Fibroblast of the aortic adventitia (primary cell): ENCODE measurements around the gene IL2RA. TPM values are rescaled to one million over a fixed set of nuclear protein-coding genes. Genes with fewer than 3 reads are reported as not detected.

Source experiments
- DNase-seq: peaks from one replicate; pipeline ENCODE4 v3.0.0-alpha.2; 2010; ENCODE audit warnings: low read depth
- H3K4me3 ChIP-seq: 2 replicates; pipeline ENCODE4 v1.5.1; 2011; ENCODE audit warnings: low read depth, mild to moderate bottlenecking, control low read depth, low read length, moderate library complexity
- total RNA-seq: library from RNA; depleted of rRNA; stranded (reverse); fragments of >200 nt; gene quantifications from 2 replicates; pipeline ENCODE4 v1.2.3, GENCODE V29; 2012; ENCODE audit warnings: low replicate concordance
- TF ChIP-seq, protein P1 (sequence below): IDR thresholded peaks from 2 replicates; pipeline ENCODE4 v1.5.1; 2011; ENCODE audit warnings: mild to moderate bottlenecking, low read length, control low read depth, inconsistent platforms; ENCODE audit not compliant: insufficient read depth

The IL2RA gene
- total RNA-seq, 1 donor, result not detected

DNA sequence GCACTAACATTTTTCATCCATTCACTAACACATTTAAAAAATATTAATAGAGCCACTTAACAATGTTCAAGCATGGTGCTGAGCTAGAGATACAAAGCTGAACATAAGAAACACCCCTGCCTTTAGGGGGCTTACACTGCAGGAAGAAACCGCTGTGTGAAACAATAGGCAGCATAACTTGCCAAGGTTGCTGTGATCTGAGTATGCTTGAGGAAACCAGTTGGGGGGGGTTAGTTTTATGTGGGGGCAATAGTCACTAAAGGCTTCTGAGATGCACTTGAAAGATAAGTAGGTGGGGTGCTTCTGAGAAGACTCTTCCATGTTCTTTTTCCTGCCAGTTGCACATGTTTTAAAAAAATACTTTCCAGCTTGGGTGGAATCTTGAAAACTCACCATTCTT lies 29.5 kb upstream of the IL2RA start:
- TF ChIP-seq, protein P1, sequence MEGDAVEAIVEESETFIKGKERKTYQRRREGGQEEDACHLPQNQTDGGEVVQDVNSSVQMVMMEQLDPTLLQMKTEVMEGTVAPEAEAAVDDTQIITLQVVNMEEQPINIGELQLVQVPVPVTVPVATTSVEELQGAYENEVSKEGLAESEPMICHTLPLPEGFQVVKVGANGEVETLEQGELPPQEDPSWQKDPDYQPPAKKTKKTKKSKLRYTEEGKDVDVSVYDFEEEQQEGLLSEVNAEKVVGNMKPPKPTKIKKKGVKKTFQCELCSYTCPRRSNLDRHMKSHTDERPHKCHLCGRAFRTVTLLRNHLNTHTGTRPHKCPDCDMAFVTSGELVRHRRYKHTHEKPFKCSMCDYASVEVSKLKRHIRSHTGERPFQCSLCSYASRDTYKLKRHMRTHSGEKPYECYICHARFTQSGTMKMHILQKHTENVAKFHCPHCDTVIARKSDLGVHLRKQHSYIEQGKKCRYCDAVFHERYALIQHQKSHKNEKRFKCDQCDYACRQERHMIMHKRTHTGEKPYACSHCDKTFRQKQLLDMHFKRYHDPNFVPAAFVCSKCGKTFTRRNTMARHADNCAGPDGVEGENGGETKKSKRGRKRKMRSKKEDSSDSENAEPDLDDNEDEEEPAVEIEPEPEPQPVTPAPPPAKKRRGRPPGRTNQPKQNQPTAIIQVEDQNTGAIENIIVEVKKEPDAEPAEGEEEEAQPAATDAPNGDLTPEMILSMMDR, result no peak
- DNase-seq, result peak; percentile 42
- no peak overlapping the region for H3K4me3 ChIP-seq

DNA sequence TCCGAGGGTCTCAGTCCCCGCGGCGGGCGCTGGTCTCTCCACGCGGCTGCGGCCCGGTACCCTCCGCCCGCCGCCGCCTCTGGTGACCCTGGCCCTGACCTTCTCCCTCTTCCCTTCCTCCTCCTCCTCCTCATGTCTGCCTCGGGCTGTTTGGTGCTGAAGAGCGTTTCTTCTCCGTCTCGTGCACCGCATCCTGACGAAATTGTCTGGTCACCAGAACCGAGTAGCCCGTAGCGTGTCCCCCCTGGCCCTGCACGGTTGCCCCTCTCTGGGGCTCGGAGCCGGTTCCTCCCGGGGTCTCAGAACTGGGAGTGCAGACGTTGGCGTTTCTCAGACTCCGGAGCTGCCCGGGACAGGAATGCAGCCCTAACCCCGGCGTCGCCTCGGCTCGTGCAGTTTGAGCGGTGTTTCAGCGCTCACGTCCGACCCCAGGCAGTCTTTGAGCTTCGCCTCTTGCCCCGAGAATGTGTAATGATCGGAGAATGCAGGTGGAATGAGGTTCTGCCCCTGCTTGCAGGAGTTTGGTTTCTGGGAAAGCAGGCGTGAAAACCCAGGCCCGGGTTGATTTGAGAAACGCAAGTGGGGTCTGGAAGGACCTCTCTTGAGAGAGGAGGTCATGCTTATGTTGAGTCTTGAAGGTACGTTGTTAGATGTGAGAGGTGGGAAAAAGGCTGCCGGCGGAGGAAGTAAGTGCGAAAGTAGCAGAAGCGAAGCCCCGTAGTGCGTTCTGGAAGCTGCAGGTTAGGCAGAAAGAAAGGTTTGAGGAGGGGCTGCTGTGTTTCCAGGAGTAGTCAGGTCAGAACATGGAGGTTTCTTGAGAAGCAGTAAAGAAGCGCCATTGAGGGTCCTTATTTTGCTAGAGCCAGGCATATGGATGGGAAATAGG lies 27.4 kb upstream of the IL2RA start:
- H3K4me3 ChIP-seq, result peak overlapping the region; percentile 91
- DNase-seq, result peak; percentile 28
- TF ChIP-seq, protein P1, result no peak

DNA sequence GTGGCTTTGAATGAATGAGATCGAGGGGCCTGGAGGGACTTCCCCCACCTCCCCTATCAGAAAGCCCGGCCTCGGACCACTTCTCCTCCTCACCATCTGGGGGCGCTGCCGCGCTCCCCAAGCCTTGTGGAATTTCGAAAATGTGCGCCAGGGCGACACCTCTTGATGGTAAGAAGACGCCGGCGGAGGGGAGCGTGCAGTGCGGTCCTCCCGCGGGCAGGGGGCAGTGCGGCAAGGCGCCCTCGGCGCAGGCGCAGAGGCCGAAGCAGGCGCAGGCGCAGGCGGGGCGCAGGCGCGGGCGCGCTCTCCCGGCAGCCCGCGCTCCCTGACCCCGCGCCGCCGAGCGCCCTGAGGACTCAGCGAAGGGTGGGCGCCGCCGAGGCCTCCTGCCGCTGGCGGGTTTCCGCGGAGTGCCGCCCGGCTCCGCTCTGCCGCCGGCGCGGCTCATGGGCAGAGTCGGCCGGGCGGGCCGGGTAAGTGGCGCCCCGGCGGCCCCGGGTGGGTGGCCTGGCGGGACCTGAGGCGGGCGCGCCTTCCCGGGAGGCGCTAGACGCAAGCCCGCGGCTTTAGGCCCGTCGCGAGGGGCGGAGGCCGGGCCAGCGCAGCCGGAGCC lies 26.7 kb upstream of the IL2RA start, which contains the start of gene RBM17:
Gene RBM17, plus strand, starts transcription at position 314 of the 613 bp plus-strand sequence. CDS start 8,032 bp downstream, outside the sequence.
- TF ChIP-seq, protein P1, result peak; percentile 99
- H3K4me3 ChIP-seq, result peak within 1 kb of the TSS; percentile 91
- DNase-seq, result peak; percentile 97

DNA sequence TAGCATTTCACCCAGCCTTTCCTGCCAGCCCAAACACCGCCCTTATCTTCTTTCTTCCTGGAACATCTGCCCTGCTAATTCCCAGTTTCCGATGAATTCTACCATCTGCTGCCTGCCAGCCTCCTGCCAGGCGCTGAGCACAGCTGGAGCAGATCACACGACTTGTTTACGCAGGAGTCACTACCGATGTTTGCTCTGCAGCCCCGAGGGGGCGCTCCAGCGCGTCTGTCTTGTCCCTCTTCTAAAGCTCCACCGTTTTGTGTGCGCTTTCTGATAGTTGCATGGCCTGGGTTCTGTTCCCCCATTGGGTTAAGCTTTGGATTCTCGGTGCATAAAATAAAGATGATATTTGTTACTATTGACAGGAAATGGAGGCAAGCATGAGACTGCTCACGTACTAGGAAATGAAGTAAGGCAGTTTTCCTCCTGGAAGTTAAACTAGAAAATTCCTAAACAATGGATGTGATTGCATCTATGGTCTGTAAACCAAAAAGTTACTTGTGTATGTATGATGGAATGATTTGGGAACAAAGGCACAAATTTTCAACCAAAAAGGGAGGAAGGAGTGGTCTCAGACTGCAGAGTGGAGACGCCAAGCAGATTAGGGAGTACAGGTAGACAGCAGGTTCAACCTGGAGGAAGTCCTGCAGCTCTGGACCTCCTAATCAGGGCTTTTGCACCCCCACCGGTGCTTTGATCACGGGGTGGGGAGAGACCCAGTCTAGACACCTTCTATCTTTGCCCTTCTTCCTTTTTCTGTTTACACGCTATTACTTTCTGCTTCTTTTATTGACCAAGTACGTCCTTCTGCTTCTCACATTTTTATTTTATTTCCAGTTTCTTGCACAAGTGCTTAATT lies 24.4 kb upstream of the IL2RA start:
- DNase-seq, result peak; percentile 89
- TF ChIP-seq, protein P1, result peak; percentile 86
- H3K4me3 ChIP-seq, result peak overlapping the region; percentile 18

DNA sequence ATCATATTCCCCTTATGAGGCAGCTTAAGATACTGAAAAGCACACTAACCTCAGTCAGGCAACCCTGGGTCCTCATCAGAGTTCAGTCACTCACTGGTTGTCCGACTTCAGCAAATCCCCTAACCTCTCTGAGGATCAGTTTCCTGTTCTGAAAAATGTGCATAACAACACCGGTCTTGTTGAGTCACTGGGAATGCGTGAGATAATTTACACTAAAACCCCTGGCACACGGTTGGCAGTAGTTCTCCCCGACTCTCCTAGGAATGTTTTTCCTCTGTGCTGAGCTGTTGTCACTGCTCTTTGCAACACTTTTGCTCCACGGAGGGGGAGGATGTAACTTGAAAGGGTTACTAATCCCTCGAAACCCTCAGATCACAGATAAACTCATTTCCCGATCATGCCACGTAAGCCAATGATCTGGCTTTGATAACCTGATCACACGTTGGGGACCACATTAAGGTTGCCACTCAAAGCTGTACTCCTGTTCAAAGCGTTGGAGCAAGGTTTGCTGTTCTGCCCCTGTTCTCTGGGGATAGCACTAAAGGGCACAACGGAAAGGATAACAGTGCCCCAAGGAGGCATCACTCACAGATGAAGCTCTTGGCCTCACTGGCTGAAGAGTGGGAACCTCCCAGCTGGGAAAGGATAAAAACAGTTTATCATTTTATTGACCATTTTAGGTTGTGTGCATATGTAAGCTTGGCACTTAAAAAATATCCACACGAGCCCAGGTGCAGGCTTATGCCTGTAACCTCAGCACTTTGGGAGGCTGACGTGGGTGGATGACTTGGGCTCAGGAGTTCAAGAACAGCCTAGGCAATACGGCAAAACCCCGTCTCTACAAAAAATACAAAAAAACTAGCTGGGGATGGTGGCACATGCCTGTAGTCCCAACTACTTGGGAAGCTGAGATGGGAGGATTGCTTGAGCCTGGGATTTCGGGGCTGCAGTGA lies 21.6 kb upstream of the IL2RA start:
- DNase-seq, result peak; percentile 56
- H3K4me3 ChIP-seq, result no peak overlapping the region
- TF ChIP-seq, protein P1, result no peak
